ENCODE measurements around the gene BTBD6. TPM values are rescaled to one million over a fixed set of nuclear protein-coding genes. Genes with fewer than 3 reads are reported as not detected.

Gene BTBD6
- total RNA-seq, 1 experiment from 2014 or later = 9.0 TPM

DNA sequence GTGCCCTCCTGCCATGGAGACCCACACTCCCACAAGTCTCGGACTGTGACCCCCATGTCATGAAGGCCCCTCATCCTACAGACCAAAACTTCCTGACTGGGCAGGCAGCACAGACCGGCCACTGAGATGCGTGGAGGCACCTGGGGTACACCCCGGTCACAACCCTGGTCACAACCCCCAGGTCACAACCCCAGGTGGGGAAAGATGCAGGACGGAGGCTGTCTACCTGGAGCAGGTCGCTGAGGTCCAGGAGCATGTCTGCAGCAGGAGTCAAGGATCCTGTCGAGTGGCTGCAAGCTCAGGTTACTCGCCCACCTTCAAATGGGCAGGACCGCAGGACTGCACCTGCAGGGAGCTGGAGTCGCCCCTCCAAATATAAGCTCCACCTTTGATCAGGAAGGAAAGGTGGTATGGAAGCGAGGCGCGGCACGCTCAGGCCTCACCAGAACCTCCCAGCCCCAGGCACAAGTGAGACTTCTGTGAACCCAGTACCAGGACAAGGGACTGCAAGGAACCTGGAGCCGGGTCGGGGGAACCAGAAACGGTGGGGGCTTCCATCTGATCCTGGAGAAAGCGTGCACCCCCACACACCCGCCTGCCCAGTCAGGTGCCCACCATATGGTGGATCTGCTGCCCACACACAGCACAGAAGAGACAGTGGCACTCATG is 8.1 kb downstream of the BTBD6 start:
- no TSS peak for BruUV-seq (replicated peaks)
- peaks cover 10% of the 10 kb centered on the region; the same call in 1 of the 2 replicates for H3F3A ChIP-seq (ENCODE audit: insufficient read depth, low read depth)
- H3K4me3 ChIP-seq = no peak overlapping the region
- intact Hi-C loops (cut with micrococcal nuclease; ENCODE audit: unreplicated experiment) = no loop called here
- H3K36me3 ChIP-seq (ENCODE audit: low read depth) = no peaks in the 10 kb centered on the region
- POLR2A ChIA-PET (ENCODE audit: unreplicated experiment) = interaction anchor here (0.6 kb wide), 1 partner anchor 71 kb away, joined by 6 read pairs; no protein-coding TSS in a partner anchor
- H3K27ac ChIP-seq = no peak overlapping the region
- no peaks in the 10 kb centered on the region for H3K9me3 ChIP-seq (ENCODE audit: insufficient read depth, low read depth)
- no peak overlapping the region for H3K4me2 ChIP-seq
- H2AFZ ChIP-seq = no peak overlapping the region
- peaks cover 4% of the 10 kb centered on the region for H4K20me1 ChIP-seq (ENCODE audit: insufficient read depth)
- H3K79me2 ChIP-seq (ENCODE audit: low read depth) = no peaks in the 10 kb centered on the region
- CTCF ChIA-PET = no interaction called here
- no peak for DNase-seq
- H3K27me3 ChIP-seq (ENCODE audit: insufficient read depth, low read depth) = no peaks in the 10 kb centered on the region
- TF ChIP-seq, protein P1, sequence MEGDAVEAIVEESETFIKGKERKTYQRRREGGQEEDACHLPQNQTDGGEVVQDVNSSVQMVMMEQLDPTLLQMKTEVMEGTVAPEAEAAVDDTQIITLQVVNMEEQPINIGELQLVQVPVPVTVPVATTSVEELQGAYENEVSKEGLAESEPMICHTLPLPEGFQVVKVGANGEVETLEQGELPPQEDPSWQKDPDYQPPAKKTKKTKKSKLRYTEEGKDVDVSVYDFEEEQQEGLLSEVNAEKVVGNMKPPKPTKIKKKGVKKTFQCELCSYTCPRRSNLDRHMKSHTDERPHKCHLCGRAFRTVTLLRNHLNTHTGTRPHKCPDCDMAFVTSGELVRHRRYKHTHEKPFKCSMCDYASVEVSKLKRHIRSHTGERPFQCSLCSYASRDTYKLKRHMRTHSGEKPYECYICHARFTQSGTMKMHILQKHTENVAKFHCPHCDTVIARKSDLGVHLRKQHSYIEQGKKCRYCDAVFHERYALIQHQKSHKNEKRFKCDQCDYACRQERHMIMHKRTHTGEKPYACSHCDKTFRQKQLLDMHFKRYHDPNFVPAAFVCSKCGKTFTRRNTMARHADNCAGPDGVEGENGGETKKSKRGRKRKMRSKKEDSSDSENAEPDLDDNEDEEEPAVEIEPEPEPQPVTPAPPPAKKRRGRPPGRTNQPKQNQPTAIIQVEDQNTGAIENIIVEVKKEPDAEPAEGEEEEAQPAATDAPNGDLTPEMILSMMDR (conservative IDR thresholded peaks at IDR 0.05) = no peak
- no peak for TF ChIP-seq EZH2 (IDR thresholded peaks at IDR 0.05; ENCODE audit: low read depth)
- H3K4me1 ChIP-seq (replicated peaks; ENCODE audit: insufficient read depth) = no peaks in the 10 kb centered on the region
- H3K9me2 ChIP-seq (ENCODE audit: insufficient read depth) = no peaks in the 10 kb centered on the region

DNA sequence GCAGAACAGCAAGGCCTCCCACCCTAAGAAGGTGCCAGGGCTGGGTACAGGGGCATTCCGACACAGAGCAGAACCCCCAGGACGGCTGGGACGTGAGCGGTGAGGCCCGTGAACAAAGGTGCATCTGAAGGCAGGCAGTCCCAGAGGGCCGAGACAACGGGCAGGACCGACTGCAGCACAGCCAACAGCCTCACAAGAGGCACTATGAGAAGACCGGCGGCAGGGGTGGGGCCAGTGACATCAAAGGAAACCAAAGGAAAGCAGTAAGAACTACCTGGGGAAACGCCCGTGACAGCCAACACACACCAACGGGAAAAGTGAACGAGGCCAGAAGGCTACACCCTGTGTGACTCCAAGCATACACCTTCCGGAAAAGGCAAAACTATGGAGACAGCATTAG is 9.1 kb downstream of the BTBD6 start:
- no peaks in the 10 kb centered on the region for H3K9me3 ChIP-seq (ENCODE audit: insufficient read depth, low read depth)
- POLR2A ChIA-PET (ENCODE audit: unreplicated experiment) = no interaction called here
- no peaks in the 10 kb centered on the region for H3K27me3 ChIP-seq (ENCODE audit: insufficient read depth, low read depth)
- no peak overlapping the region for H2AFZ ChIP-seq
- no TSS peak for BruUV-seq (replicated peaks)
- H3K27ac ChIP-seq = no peak overlapping the region
- H3K4me3 ChIP-seq = no peak overlapping the region
- H3K4me2 ChIP-seq = no peak overlapping the region
- TF ChIP-seq EZH2 (IDR thresholded peaks at IDR 0.05; ENCODE audit: low read depth) = no peak
- TF ChIP-seq, protein P1 (conservative IDR thresholded peaks at IDR 0.05) = no peak
- no peaks in the 10 kb centered on the region for H3K9me2 ChIP-seq (ENCODE audit: insufficient read depth)
- H3K79me2 ChIP-seq (ENCODE audit: low read depth) = no peaks in the 10 kb centered on the region
- peaks cover 10% of the 10 kb centered on the region; the same call in 1 of the 2 replicates for H3F3A ChIP-seq (ENCODE audit: insufficient read depth, low read depth)
- H4K20me1 ChIP-seq (ENCODE audit: insufficient read depth) = peaks cover 4% of the 10 kb centered on the region
- DNase-seq = no peak
- intact Hi-C loops (cut with micrococcal nuclease; ENCODE audit: unreplicated experiment) = no loop called here
- H3K36me3 ChIP-seq (ENCODE audit: low read depth) = no peaks in the 10 kb centered on the region
- CTCF ChIA-PET = no interaction called here
- no peaks in the 10 kb centered on the region for H3K4me1 ChIP-seq (replicated peaks; ENCODE audit: insufficient read depth)

DNA sequence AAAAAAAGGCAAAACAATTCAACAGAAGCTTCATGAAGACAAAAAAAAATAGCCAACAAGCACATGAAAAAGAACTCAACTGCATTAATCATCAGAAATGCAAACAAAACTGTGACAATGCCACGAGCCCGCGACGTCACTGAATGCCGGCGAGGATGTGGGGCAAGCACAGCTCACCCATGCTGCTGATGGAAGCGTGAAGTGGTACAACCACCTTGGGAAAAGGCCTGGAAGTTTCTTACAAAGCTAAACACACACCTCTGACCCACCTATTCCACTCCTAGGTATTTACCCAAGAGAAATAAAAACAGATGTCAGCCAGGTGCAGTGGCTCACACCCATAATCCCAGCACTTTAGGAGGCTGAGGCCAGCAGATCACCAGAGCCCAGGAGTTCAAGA is 10.5 kb downstream of the BTBD6 start:
- Histone ChIP-seq H4K20me1 (ENCODE audit: insufficient read depth) (peaks cover 2% of the 10 kb centered on the region), H2AFZ (no peak overlapping the region), H3K79me2 (ENCODE audit: low read depth) (no peaks in the 10 kb centered on the region), H3K27me3 (ENCODE audit: insufficient read depth, low read depth) (no peaks in the 10 kb centered on the region), H3K27ac (no peak overlapping the region), H3K4me1 (replicated peaks; ENCODE audit: insufficient read depth) (no peaks in the 10 kb centered on the region), H3K9me2 (ENCODE audit: insufficient read depth) (no peaks in the 10 kb centered on the region), H3K9me3 (ENCODE audit: insufficient read depth, low read depth) (no peaks in the 10 kb centered on the region), H3K36me3 (ENCODE audit: low read depth) (no peaks in the 10 kb centered on the region), H3K4me2 (no peak overlapping the region), H3K4me3 (no peak overlapping the region), H3F3A (ENCODE audit: insufficient read depth, low read depth) (peaks cover 10% of the 10 kb centered on the region; the same call in 1 of the 2 replicates)
- CTCF ChIA-PET = no interaction called here
- POLR2A ChIA-PET (ENCODE audit: unreplicated experiment) = interaction anchor here (0.6 kb wide), 1 partner anchor 184 kb away, joined by 4 read pairs; no protein-coding TSS in a partner anchor
- peak in 1 of 2 experiments; percentile 18 for DNase-seq
- intact Hi-C loops (cut with micrococcal nuclease; ENCODE audit: unreplicated experiment) = no loop called here
- BruUV-seq (replicated peaks) = no TSS peak
- TF ChIP-seq, protein P1 (conservative IDR thresholded peaks at IDR 0.05) = no peak
- no peak for TF ChIP-seq EZH2 (IDR thresholded peaks at IDR 0.05; ENCODE audit: low read depth)
